Loucy (cell line): Measurements from ENCODE around the gene PTPRZ1.

ENCODE experiments used
- H2AFZ ChIP-seq: fragments of 200-600 bp; sonication (generic); 2 replicates; pipeline ENCODE4 v1.6.0; 2016; ENCODE audit warnings: antibody characterized with exemption, mild to moderate bottlenecking, low read length, moderate library complexity
- H3F3A ChIP-seq: fragments of 200-600 bp; 2 replicates; pipeline ENCODE4 v1.6.0; 2016; ENCODE audit warnings: antibody characterized with exemption, low read depth, mild to moderate bottlenecking
- H3K27me3 ChIP-seq: fragments of 200-600 bp; sonication (generic); 2 replicates; pipeline ENCODE4 v1.6.1; 2014; ENCODE audit warnings: low read length, mild to moderate bottlenecking; ENCODE audit not compliant: insufficient read depth, poor library complexity, severe bottlenecking
- H3K36me3 ChIP-seq: fragments of 200-600 bp; sonication (generic); 2 replicates; pipeline ENCODE4 v1.6.1; 2016; ENCODE audit warnings: low read length; ENCODE audit not compliant: insufficient read depth
- H3K4me1 ChIP-seq: fragments of 200-600 bp; sonication (generic); 2 replicates; pipeline ENCODE4 v1.5.1; 2014; ENCODE audit warnings: low read length, mild to moderate bottlenecking; ENCODE audit not compliant: insufficient read depth, poor library complexity, severe bottlenecking
- H3K4me2 ChIP-seq: fragments of 200-600 bp; sonication (generic); 2 replicates; pipeline ENCODE4 v1.6.0; 2014; ENCODE audit warnings: antibody characterized with exemption, low read length, low read depth, mild to moderate bottlenecking; ENCODE audit not compliant: poor library complexity, severe bottlenecking
- H3K4me3 ChIP-seq: fragments of 200-600 bp; sonication (generic); 2 replicates; pipeline ENCODE4 v1.5.1; 2014; ENCODE audit warnings: low read length, mild to moderate bottlenecking, mixed read lengths; ENCODE audit not compliant: poor library complexity, severe bottlenecking
- H3K79me2 ChIP-seq: fragments of 200-600 bp; sonication (generic); 2 replicates; pipeline ENCODE4 v1.6.1; 2014; ENCODE audit warnings: low read length; ENCODE audit not compliant: insufficient read depth
- H3K9ac ChIP-seq: fragments of 200-600 bp; sonication (generic); 2 replicates; pipeline ENCODE4 v1.6.0; 2014; ENCODE audit warnings: mild to moderate bottlenecking, low read depth, low read length, moderate library complexity; ENCODE audit not compliant: poor library complexity, severe bottlenecking
- H3K9me2 ChIP-seq: fragments of 200-600 bp; sonication (generic); replicated peaks from 2 replicates; pipeline ENCODE4 v1.6.1; 2016; ENCODE audit warnings: low read depth, low read length, mixed read lengths
- H3K9me3 ChIP-seq: fragments of 200-600 bp; sonication (generic); 2 replicates; pipeline ENCODE4 v1.6.1; 2014; ENCODE audit warnings: mild to moderate bottlenecking, antibody characterized with exemption, low read length, low read depth; ENCODE audit not compliant: insufficient read depth
- H4K20me1 ChIP-seq: fragments of 200-600 bp; sonication (generic); 2 replicates; pipeline ENCODE4 v1.6.0; 2014; ENCODE audit warnings: antibody characterized with exemption, low read length, mild to moderate bottlenecking; ENCODE audit not compliant: insufficient read depth, poor library complexity, severe bottlenecking
- CTCF ChIP-seq: fragments of 200-600 bp; sonication (generic); conservative IDR thresholded peaks from 2 replicates; pipeline ENCODE4 v1.5.1; 2014; ENCODE audit warnings: mild to moderate bottlenecking, antibody characterized with exemption, low read length
- EZH2phosphoT487 ChIP-seq: fragments of 200-600 bp; IDR thresholded peaks from 2 replicates; pipeline ENCODE4 v1.6.1; 2018; ENCODE audit warnings: antibody characterized with exemption, mild to moderate bottlenecking, moderate library complexity, borderline replicate concordance

Gene PTPRZ1

GRCh38 chr7:122038134-122038533 lies 165.2 kb downstream of the PTPRZ1 start:
- no peaks in the 10 kb centered on the region for H4K20me1 ChIP-seq
- H3K9ac ChIP-seq = no peak overlapping the region
- H3F3A ChIP-seq = no peaks in the 10 kb centered on the region
- H3K27me3 ChIP-seq = no peaks in the 10 kb centered on the region
- no peak overlapping the region for H3K4me2 ChIP-seq
- no peak overlapping the region for H3K4me3 ChIP-seq
- no peaks in the 10 kb centered on the region for H3K9me3 ChIP-seq
- no peaks in the 10 kb centered on the region for H3K4me1 ChIP-seq
- H3K79me2 ChIP-seq = no peaks in the 10 kb centered on the region
- H2AFZ ChIP-seq = no peak overlapping the region
- no peaks in the 10 kb centered on the region for H3K9me2 ChIP-seq
- no peaks in the 10 kb centered on the region for H3K36me3 ChIP-seq
- TF ChIP-seq CTCF (no peak), EZH2phosphoT487 (no peak)

- Histone ChIP-seq H3K9ac (no peak overlapping the region), H3K4me3 (no peak overlapping the region), H3K27me3 (no peaks in the 10 kb centered on the region), H3K9me2 (no peaks in the 10 kb centered on the region), H3K9me3 (no peaks in the 10 kb centered on the region), H3K36me3 (no peaks in the 10 kb centered on the region), H3F3A (no peaks in the 10 kb centered on the region), H2AFZ (no peak overlapping the region), H3K4me1 (no peaks in the 10 kb centered on the region), H3K79me2 (no peaks in the 10 kb centered on the region), H3K4me2 (no peak overlapping the region), H4K20me1 (no peaks in the 10 kb centered on the region)
- TF ChIP-seq CTCF = no peak
- no peak for TF ChIP-seq EZH2phosphoT487
These were observed 165.9 kb downstream of the PTPRZ1 start for GRCh38 chr7:122038904-122039303.

GRCh38 chr7:122040147-122040546 lies 167.2 kb downstream of the PTPRZ1 start:
- Histone ChIP-seq H3K27me3 (no peaks in the 10 kb centered on the region), H3K9me2 (no peaks in the 10 kb centered on the region), H3F3A (no peaks in the 10 kb centered on the region), H3K79me2 (no peaks in the 10 kb centered on the region), H3K4me1 (no peaks in the 10 kb centered on the region), H4K20me1 (no peaks in the 10 kb centered on the region), H3K4me2 (no peak overlapping the region), H2AFZ (no peak overlapping the region), H3K36me3 (no peaks in the 10 kb centered on the region), H3K9me3 (no peaks in the 10 kb centered on the region), H3K9ac (no peak overlapping the region), H3K4me3 (no peak overlapping the region)
- TF ChIP-seq EZH2phosphoT487 = no peak
- no peak for TF ChIP-seq CTCF
